Fibroblast of skin of right quadriceps (primary cell): ENCODE measurements around the gene SERP2.

Source experiments
- DNase-seq: peaks from one replicate; pipeline ENCODE4 v3.0.0-alpha.2; 2013

SERP2 gene

DNA sequence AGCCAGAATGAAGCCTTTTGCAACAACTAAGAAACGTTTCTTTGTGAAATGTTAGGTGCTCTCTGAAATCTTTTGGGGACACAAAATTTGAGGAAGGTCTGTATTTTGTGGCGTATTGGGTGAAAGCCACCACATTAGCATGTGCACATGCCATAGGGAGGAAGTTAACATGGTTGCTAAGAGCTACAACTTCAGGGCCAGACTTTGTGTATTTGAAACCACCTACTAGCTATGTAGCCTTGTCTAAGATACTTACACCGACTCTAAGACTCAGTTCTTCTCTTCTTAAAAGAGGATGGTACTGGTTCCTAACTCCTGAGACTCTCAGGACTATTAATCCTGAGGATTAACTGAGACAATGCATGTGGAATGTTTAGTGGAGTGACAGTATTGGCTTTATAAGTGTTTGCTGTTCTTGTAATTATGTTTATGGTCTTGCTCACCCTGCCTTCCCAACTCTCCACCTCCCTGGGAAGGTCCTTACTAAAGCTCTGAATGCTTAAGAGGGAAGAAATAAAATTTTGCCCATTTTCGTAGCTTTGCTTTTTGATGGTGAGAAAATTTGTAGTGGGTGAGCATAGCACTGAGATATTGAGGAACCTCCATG, 15.5 kb downstream of the SERP2 start:
- no peak for DNase-seq

DNA sequence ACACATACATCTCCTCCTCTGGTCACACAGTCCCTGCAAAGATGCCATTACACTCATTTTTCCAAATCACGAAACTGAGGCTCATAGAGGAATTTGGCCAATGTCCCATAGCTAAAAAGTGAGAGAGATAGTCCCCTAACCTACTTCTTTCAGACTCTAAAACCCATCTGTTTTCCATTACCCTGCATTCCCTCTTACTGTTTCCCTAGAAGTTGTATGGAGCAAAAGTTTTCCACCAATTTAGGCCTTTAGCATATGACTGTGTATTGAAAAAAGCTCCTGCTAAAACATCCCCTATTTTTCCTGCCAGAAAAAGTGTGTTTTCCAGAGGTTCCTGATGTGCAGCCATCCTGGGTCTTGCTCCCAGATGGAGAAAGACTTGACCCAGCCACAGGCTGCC, 16.3 kb downstream of the SERP2 start:
- peak; percentile 57 for DNase-seq

DNA sequence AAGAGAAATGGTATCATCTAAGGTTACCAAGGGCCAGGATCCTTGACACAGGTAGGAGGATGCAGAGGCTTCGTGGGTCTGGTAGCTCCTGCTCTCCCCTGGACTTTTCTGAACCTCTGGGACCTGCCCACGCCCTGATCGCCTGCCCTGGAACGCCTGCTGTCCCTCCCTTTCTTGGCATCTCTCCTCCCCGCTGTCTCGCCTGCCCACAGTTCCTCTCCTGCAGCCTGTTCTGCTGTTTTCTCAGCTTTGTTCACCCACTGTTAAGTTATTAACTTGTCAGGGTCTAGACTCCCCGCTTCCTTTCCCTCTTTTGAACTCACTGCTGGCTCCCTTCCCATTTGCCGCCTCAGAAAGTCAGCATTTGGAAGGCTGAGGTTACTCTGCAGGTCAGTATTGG, 19.8 kb downstream of the SERP2 start:
- no peak for DNase-seq

DNA sequence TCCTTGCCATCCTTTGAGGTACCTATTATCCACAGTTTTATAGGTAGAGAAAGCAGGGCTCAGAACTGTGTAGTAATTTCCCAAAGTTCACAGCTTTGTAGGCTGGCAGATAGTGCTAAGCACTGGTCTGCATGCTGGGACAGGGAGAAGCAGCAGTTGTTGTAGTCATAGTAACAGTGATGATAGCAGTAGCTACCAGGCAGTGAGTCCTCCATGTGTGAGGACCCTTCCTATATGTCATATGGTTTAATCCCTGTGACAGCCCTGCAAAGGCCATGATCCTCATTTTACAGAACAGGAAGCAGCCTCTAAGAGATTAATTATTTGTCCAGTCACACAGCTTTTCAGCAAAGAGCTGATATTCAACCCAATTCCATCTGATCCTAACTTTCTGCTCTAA, 21.0 kb downstream of the SERP2 start:
- DNase-seq: no peak

- DNase-seq: peak; percentile 29
These were observed 22.5 kb downstream of the SERP2 start for GRCh38 chr13:44395976-44396694.

- no peak for DNase-seq
These were observed 23.3 kb downstream of the SERP2 start for GRCh38 chr13:44396701-44397580.

DNA sequence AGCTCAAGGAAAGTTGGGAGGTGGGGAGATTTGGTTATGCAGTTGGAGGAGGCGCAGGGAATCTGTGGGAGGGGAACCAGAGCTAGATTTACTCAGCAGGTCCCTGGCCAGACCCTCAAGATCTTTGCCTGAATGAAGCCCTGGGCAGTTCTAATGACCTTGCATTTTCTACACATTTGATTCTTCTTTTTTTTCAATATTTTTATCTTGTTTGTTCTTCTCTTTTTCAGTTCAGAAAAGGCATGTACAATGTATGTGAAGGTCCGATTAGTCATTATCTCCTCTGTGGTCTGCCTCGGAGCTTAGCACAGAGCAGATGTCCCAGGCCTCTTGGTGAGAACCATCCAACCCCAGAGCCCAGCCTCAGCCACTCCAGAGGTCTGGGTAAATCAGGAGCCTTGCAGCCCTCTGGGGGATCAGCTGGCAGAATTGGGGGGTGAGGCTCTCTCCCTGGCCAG, 24.2 kb downstream of the SERP2 start:
- DNase-seq: no peak

DNA sequence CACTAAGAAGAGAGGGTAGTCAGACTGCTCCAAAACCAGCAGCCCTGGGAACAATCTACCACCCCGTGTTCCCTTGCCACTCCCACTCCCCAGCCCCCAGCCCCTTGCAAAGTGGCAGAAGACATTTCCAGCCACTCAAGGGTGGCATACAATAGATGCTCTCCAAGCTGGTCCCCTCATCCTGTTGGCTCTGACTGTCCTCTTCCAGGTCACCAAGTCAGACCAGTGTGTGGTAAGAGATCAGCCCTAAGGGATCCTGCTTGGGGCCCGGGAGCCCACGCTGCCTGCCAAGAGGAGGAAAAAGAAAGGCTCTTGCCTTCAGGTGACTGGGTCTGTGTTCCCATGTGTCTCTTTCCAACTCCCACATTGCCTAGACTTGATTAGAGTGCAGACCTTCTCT, 25.0 kb downstream of the SERP2 start:
- no peak for DNase-seq

DNA sequence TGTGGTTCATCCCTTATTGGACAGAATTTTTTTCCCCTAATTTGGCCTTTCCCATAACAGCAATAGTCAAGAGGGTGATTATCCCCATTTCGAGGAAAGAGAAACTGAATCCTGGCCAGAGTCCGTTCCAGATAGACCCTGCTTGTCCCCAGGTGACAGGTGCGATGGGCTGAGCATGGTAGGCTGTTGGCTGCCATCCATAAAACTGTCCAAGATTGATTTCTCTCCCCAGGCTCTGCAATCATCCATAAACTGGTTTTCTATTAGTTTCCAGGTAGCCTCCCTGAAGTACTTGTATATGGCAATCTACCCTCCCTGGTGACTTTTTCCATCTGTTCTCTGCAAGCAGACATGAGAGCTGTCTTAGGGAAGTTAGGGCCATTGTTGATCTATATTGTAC, 25.4 kb downstream of the SERP2 start:
- DNase-seq: no peak

- no peak for DNase-seq
These were observed 27.1 kb downstream of the SERP2 start for GRCh38 chr13:44400736-44401135.

DNA sequence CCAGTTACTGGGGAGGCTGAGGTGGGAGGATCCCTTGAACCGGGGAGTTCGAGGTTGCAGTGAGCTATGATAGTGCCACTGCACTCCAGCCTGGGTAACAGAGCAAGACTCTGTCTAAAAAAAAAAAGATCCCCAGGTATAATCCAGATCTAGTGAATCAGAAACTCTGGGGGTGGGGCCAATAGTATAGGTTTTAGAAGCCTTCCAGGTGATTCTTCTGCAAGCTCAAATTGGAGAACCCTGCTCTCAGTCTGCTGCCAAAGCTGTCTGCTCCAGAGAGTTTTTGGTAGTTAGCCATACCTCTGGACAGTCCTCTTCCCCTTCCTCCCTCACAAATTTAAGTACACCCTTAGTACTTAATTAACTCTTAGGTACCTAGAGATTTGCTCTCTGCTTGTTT, 28.0 kb downstream of the SERP2 start:
- no peak for DNase-seq

DNA sequence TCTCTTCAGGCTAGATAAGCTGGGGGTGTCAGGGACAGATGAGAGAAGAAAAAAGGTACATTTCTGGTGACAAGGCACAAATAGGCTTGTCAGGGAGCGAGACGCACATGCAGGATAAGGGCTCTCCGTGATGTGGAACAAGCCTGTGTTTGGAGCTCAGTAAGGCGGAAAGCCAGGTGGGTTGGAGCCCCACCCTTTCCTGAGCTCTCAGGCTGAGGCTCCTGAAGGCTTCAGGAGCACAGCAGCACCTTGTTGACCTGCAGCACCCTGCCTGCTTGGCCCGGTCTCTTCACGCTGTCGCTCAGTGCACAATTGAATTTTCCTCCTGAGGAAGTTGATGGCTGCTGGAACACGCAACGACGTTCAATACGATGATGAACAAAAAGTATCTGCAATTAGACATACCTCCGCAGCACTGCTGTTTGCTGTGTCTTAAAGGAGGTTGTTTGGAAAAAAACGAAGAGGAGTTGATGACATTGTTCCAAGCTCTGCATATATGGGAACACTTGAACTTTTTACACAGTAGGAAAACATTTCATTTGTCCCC, 29.3 kb downstream of the SERP2 start:
- no peak for DNase-seq

- DNase-seq: no peak
These were observed 29.9 kb downstream of the SERP2 start for GRCh38 chr13:44403461-44404056.

- no peak for DNase-seq
These were observed 30.9 kb downstream of the SERP2 start for GRCh38 chr13:44404261-44405132.

DNA sequence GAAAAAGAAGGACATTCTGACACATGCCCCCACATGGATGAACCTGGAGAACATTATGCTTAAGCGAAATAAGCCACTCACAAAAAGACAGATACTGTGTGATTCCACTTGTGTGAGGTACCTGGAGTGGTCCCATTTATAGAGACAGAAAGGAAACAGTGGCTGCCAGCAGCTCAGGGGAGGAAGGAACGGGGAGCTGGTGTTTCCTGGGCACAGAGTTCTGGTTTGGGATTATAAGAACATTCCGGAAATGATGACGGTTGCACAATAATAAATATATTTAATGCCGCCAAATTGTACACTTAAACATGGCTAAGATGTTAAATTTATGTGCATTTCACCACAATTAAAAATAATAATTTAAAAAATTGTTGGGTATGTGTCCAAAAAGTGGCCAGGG, 33.0 kb downstream of the SERP2 start:
- no peak for DNase-seq

- DNase-seq: no peak
These were observed 33.8 kb downstream of the SERP2 start for GRCh38 chr13:44407379-44407778.

- no peak for DNase-seq
These were observed 34.3 kb downstream of the SERP2 start for GRCh38 chr13:44407891-44408290.

DNA sequence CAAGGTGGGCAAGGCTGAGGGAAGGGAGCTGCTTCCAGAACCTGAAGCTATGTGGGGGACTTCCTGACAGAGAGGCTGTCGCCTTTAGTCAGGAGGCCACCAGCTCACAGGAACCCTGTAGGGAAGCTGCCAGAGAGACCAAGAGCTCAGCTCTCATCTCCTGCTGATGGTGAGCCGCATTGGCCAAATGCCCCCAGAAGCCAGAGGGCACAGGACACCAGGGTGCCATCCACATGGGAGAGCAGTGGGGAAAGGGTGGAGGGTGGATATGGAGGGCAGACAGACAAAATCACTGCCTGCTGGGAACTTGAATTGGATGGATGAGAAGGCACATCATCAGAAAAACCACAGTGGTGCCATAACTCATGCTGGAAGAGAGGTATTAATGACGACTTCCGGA, 36.0 kb downstream of the SERP2 start:
- DNase-seq: no peak

DNA sequence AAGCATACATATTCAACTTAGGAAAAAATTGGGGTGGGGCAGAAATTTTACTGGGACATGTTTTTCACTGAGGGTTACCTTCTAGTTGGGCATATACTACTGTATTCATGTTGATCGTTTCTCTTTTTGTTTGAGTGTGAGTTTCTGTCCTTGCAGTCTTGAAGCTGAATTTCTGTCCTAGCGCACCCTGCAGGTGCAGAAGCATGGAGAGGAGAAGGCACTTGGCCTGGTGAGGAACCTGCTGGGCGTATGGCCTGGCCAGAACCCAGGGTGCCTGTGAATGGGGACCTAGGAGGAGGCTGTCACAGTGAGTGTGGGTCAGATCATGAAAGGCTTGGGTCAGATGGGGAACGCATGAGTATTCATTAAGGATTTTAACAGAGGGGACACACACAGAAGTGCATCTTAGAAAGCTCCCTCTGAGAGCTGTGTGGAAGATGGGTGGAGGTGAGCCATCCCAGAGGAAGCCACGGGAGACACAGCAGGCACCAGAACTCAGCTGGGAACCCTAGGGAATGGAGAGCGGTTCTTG, 36.8 kb downstream of the SERP2 start:
- DNase-seq: no peak

- DNase-seq: no peak
These were observed 38.2 kb downstream of the SERP2 start for GRCh38 chr13:44411841-44412240.

GRCh38 chr13:44412346-44412935, 38.8 kb downstream of the SERP2 start:
- DNase-seq: no peak
